ENCODE measurements around the gene CMC1.
"Not testable (repeated sequence)": the region's sequence is repeated elsewhere in the genome, so short reads cannot be mapped to it uniquely, and the experiment has no call there.

- not testable (repeated sequence) for TF ChIP-seq CTCF, POLR2A, EP300 (IDR thresholded peaks at IDR 0.05)
Observed at GRCh38 chr3:28269884-28270283, 28.5 kb downstream of the CMC1 start.
